GM12872 (cell line): ENCODE data around the gene ACOXL.

Source experiments
- TF ChIP-seq, protein P1 (sequence below): IDR thresholded peaks from 3 replicates; pipeline ENCODE4 v1.5.1; 2011; ENCODE audit warnings: low read depth, mild to moderate bottlenecking, low read length, moderate library complexity; ENCODE audit not compliant: insufficient read depth

The ACOXL gene

GRCh38 chr2:111134055-111134454 is 401.7 kb downstream of the ACOXL start:
- TF ChIP-seq, protein P1, sequence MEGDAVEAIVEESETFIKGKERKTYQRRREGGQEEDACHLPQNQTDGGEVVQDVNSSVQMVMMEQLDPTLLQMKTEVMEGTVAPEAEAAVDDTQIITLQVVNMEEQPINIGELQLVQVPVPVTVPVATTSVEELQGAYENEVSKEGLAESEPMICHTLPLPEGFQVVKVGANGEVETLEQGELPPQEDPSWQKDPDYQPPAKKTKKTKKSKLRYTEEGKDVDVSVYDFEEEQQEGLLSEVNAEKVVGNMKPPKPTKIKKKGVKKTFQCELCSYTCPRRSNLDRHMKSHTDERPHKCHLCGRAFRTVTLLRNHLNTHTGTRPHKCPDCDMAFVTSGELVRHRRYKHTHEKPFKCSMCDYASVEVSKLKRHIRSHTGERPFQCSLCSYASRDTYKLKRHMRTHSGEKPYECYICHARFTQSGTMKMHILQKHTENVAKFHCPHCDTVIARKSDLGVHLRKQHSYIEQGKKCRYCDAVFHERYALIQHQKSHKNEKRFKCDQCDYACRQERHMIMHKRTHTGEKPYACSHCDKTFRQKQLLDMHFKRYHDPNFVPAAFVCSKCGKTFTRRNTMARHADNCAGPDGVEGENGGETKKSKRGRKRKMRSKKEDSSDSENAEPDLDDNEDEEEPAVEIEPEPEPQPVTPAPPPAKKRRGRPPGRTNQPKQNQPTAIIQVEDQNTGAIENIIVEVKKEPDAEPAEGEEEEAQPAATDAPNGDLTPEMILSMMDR = no peak

DNA sequence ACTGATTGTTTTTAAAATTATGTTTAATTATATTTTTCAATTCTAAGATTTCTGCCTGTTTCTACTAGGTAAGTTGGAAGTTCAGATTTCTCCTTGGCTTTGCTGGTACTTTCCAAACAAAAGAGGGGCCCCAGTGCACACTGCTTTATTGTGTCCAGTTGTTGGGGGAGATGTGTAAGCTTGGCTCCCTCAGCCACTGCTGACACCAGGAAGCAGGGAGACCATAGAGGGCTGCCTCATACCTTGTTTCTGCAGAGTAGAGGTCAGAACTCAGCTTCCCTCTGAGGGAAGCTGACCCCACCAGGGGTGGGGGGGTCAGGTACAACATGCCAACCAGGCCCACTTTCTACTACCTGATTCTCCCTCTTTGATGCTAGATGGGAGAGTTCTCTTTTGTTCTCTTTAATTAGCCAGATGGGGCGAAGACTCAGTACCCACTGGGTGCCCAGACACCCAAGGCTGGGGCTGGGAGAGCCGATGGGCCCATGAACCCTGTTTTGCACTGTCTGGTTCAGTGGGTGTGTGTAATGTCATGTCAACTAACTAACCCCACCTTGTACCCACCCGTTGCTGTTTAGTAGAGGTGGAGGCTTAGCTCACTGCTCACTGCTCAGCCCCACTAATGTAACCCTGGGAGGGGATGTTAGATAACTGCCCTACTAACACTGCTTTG is 403.0 kb downstream of the ACOXL start:
- TF ChIP-seq, protein P1 = no peak

GRCh38 chr2:111135910-111136297 is 403.5 kb downstream of the ACOXL start:
- TF ChIP-seq, protein P1 = peak; percentile 22; the same call in 1 of the 3 replicates

GRCh38 chr2:111138839-111139238 is 406.5 kb downstream of the ACOXL start:
- TF ChIP-seq, protein P1 = no peak

- TF ChIP-seq, protein P1 = no peak
Measured at GRCh38 chr2:111139637-111140317, 407.4 kb downstream of the ACOXL start.

DNA sequence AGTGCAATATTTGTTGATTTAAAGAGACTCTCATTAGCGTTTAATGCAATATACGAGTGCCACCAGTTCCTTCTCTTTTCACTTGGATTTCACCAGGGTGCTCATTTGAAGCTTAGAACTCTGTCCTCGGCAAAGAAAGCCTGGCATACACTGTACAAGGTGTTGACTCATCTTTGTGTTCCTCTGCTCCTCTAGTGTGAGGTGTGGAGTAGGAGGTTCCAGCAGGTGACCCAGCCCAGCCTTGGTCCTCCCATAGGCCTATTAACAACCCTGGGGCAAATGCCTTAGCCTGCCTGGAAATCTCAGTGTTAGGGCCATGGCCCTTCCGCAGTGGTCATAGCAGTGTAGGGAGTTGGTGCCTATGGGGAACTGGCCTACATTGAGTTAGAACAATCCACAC is 408.4 kb downstream of the ACOXL start:
- TF ChIP-seq, protein P1 = no peak

GRCh38 chr2:111142101-111142500 is 409.7 kb downstream of the ACOXL start:
- TF ChIP-seq, protein P1 = no peak
